GM19238 (cell line): Measurements from ENCODE around the gene PRSS2.
"Not testable (repeated sequence)": the region's sequence is repeated elsewhere in the genome, so short reads cannot be mapped to it uniquely, and the experiment has no call there.

Source experiments
- DNase-seq: peaks from one replicate; pipeline ENCODE4 v3.0.0; 2011; ENCODE audit warnings: low spot score; ENCODE audit not compliant: insufficient read length

PRSS2 gene

DNA sequence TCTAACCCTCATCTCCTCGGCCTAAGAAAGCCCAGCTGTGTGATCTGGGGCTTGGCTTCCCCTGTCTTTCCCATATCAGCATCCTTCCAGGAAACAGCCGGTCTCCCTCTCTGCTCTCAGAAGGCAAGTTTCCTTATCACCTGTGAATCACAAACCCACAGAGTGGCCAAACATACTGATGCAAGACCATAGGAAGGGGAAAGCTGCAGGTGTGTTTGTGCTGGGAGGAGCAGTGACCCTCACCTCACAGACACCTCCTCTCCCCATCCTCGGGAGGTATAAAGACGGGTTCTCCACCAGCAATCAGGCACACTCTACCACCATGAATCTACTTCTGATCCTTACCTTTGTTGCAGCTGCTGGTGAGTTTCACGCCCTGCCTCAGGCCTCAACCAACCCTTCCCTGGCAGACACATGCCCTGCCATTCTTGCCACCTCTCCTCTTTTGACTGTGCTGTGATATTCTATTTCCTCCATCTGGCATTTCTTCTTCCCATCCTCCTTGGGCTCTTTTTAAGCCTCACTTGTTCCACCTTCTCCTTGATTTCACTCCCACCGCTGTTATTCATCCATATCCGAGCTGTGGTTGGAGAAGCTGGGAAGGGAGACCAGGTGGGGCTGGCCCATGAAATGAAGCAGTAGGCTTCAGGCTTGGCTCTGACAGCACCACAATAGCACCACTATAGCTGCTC is at the start of gene PRSS2:
Gene PRSS2 (plus strand): TSS at position 310 of the 692 bp plus-strand sequence. CDS start 13 bp downstream, at position 323.
- DNase-seq = no peak

DNA sequence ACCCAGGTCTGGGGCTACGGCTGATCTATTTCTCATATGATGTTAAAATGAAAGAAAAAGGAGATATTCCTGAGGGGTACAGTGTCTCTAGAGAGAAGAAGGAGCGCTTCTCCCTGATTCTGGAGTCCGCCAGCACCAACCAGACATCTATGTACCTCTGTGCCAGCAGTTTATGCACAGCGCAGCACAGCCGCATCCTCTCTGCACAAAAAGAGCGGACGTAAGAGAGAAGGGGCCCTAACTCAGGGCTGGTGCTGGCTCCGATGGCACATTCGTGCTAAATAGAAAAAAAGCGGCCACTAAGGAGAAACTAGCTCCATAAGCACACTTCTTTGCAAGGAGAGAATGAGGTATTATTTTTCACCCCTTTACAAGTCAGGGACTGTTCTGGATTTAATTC is 49.8 kb upstream of the PRSS2 start:
- no peak for DNase-seq

DNA sequence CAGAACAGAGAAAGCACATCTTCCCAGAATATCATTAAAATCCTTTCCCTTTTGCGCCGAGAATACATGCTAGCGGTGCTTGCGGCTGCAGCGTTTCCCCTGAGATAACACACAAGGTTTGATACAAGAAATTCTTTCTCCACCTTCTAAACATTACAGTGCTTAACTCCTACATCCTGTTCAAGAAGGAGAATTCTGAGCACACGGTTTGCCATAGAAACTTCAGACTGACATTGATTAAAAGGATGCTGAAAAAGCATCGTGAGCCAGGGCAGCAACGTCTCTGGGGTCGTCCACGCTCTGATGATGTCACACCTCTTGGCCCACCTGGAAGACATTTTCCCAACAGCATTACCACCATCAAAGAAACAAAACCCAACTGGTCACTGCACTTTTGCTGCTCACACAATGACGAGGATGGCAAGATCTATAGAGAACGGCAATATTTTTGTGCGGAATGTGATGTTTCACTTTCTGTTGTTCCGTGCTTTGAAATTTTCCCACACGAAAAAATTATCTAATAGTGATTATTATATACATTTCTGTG is 48.4 kb upstream of the PRSS2 start:
- DNase-seq = no peak

DNA sequence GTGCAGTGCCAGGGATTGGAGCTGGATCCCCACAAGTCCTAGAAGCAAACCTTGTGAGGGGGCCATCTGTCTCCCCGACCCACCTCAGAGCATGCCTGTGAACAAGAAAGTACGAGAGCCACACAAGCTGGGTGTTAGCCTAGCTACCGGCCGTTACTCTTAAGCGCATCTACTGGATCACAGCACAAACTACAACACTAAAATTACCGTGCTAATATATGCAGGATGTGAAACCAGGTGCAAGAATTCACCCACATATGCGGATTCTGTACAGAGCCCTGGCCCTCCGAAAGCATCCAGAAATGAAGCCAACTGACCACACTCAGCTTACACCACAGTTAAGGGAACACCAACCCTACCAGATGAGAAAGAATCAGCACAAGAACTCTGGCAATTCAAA is 37.5 kb upstream of the PRSS2 start:
- DNase-seq = no peak

DNA sequence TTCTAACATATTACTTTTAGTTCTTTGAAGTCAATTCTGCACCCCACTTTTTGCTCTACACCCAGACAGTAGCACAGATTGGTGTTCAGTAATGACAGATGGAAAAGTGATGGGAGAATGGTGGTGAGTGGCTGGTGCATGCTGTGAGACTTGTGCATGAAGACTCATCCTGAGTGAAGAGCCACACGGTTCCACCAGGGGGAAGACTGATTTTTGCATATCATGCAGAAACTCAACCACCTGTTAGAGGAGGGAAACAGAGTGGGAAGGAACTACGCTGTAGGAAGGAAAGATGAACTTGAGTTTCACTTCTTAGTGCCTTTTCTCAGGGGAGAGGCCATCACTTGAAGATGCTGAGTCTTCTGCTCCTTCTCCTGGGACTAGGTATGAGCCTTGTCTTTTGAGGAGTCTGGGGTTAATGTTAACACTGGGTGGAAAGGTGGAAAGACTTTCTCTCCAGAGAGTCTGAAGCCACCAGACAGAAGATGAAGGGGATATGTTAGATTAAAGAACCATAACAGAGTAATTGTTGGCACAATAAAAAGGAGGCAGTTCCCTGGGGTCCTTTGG is 30.8 kb upstream of the PRSS2 start:
- DNase-seq = no peak

DNA sequence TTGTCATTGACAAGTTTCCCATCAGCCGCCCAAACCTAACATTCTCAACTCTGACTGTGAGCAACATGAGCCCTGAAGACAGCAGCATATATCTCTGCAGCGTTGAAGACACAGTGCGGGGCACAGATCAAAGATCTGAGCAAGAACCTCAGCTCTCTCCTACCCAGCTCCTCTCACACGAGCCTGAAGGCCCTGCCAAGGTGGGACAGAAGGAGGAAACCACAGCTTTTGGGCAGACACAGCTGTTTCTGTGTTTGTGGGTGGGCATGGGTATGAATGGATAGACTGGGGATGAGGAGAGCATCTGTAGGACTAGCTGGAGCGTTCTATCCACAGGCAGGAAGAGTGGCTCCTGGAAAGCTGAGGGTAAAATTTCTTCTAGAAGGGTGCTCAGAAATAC is 30.0 kb upstream of the PRSS2 start:
- no peak for DNase-seq

DNA sequence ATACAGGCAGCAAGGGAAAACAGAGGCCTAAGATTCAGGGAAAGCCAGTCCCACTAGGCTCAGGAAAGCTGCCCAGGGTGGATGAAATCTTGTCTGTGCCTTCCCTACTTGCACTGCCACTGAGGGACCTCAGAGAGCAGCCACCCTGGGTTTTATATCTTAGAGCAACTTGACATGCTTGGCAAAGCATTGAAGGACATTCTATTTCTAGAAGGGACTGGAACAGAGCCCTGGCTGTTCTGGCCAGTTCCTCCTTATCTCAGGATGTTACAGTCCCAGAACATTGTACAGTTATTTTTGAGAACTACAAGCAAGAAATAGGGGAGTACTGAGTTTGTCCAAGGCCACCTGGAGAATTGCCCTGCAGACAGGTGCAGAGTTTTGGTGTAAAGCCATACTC is 28.8 kb upstream of the PRSS2 start:
- DNase-seq = not testable (repeated sequence)

DNA sequence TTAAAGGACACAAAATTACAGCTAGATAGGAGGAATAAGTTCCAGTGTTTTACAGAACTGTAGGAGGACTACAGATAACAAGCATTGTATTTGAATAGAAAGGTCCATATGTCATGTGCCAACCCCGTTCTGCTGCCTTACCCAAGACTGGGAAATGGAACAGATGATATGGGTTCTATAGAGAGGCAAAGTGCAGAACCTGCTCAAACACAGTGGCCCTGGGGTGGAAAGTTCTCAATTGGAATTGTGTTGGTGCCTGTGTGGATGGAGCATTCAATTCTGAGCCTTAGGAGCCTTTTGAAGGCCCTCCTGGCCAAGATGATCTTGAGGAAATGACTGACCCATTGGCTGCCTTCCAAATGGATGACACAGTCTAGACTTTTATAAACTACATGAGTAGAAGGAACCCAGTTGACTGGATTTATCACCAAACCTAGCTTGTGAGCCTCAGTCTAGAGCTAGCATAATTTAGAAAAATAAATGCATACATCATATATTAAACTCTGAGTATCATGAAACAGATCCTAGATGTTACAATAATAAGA is 25.6 kb upstream of the PRSS2 start:
- DNase-seq = no peak

DNA sequence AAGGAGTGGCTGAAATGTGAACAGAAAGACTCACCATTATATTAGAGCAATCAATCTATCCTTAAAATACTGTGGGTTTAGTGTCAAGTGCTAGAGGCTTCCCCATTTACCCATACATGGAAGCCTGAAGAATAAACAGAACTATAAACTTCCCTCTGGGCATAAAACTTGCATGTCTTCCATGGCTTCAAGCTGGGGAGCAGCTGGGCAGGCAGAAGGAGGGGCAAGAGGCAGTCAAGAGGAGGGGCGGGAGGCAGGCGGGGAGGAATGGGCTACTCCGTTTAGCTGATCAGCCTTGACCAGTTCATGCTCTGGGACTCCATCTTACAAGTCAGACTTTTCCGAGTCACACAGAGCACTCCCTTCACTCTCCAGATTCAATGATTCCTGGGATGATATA is 25.0 kb upstream of the PRSS2 start:
- no peak for DNase-seq

DNA sequence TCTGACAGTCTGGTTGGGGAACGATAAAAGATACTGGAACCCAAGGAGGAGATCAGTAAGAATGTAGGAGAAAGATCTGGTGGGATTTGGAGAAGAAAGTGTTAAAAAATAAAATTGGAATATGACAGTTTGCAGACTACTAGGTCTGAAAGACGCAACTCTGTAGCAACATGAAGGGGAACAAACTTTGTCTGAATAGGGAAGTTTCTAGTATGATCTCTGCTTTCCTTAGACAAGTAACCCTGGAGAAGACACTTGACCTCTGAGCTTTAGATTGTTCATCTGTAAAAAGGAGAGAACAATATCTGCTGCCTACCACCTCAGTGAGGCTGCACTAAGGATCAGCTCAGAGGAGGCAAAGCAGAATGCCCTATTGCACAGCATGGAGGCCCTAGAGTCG is 24.5 kb upstream of the PRSS2 start:
- DNase-seq = no peak

DNA sequence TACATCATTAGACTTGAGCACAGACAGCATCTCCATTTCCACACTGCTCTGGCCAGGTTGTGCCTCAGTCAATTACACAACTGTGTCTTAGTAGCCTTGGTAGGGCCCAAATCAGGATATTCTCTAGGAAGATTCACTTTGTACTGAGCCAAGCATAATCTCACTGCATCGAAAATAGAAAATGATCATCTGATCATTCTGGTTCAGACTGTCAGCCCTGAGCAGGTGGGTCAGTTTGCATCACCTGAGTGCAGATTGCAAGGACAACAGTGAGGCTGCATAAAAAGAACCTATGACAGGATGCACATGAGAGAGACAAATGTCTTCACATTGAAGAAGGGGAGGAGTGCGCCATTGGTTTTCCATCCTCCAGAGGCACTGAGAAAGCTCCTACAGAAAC is 22.4 kb upstream of the PRSS2 start:
- not testable (repeated sequence) for DNase-seq

DNA sequence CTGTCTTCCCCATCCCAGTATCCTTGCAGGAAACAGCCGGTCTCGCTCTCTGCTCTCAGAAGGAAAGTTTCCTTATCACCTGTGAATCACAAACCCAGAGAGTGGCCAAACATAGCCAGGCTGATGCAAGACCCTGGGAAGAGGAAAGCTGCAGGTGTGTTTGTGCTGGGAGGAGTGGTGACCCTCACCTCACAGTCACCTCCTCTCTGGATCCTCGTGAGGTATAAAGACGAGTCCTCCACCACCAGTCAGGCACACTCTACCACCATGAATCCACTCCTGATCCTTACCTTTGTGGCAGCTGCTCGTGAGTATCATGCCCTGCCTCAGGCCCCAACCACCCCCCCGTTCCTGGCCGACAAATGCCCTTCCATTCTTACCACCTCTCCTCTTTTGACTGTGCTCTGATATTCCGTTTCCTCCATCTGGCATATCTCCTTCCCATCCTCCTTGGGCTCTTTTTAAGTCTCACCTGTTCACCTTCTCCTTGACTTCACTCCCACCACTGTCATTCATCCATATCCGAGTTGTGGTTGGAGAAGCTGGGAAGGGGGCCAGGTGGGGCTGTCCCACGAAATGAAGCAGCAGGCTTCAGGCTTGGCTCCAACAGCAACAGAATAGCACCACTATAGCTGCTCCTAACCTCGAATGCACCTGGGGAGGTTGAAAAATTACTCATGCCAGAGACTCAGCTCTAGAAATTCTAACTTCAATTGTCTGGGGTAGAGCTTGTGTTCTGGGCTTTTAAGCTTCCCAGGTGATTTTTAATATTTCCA is 21.4 kb upstream of the PRSS2 start, which contains the start of gene PRSS1:
Gene PRSS1 (plus strand): TSS at position 255 of the 776 bp plus-strand sequence. CDS start 13 bp downstream, at position 268.
- no peak for DNase-seq

DNA sequence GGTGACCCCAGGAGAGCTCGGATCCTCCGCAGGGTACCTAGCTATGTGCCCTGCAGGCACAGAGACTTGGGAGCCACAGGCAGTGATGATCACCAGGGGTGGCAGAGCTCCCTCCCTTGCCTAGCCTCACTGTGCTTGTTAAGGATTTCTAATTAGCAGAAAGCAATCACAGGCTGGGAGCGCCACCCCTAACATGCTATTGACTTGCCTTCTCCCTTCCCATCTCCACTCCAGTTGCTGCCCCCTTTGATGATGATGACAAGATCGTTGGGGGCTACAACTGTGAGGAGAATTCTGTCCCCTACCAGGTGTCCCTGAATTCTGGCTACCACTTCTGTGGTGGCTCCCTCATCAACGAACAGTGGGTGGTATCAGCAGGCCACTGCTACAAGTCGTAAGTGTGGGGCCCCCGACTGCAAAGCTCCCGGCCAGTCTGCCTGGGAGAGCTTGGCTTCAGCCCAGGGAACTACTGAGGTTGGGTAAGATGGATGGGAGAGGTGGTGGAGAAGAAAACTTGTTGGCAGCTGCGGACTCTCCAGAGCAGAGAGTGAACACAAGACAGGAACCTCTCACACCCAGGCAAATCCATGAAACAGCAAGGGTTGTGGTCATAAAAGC is 20.3 kb upstream of the PRSS2 start:
- DNase-seq = no peak

DNA sequence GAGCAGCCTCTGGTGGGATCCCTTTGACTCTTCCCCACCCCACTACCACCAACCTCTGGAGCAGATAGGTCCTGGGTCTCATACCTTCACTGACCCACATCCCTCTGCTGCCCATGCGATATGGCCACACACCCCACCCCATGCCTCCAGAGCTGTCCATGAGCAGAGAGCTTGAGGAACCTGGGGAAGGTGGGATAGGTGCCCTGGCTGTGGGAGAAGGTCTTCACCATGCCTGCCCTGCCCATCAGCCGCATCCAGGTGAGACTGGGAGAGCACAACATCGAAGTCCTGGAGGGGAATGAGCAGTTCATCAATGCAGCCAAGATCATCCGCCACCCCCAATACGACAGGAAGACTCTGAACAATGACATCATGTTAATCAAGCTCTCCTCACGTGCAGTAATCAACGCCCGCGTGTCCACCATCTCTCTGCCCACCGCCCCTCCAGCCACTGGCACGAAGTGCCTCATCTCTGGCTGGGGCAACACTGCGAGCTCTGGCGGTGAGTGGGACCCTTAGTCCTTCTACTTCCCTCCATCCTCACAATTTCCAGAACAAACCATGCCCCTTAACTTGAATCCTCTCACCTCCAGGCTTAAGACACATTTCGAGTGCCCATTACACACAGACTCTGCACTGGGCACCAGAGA is 19.1 kb upstream of the PRSS2 start:
- not testable (repeated sequence) for DNase-seq

DNA sequence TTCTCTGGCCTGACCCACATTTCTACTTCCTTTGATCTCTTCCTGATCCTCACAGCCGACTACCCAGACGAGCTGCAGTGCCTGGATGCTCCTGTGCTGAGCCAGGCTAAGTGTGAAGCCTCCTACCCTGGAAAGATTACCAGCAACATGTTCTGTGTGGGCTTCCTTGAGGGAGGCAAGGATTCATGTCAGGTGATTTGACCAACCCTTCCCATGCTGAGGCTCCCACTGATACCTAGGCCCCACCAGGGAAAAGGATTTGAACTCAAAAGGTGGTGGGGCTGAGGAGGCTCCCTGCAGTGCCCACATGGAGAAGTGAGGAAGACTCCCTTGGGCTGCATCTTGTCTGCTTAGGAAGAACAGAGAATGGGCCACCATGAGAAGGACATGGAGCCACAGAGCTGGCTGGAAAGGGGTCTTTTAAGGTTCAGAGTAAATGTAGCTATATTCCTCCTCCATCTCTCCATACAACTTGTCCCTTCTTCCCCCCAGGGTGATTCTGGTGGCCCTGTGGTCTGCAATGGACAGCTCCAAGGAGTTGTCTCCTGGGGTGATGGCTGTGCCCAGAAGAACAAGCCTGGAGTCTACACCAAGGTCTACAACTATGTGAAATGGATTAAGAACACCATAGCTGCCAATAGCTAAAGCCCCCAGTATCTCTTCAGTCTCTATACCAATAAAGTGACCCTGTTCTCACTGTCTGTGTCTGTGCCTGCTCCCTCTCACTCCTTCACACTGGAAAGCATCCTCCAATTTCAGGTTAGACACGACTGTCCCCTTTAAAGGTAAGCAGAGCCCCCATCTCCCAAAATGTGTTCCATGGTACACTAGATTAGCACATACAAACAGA is 18.2 kb upstream of the PRSS2 start:
- DNase-seq = no peak

DNA sequence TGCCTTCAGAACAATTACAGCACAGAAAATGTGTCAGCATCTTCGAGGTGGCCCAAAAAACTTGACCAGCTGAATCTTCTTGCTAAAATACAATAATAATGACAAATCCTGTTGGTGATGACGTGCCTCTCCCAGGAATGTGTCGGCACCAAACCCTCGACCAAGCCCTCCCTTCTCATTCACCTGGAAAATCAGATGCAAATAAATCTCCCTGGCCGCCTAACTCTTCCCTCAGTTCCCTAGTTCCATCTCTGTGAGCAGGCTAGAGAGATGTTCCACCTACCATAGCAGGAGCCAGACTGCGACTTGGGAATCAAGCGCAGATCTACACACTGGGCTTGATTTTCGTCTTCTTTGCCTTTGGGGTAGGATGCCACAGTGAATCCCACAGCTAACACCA is 17.4 kb upstream of the PRSS2 start:
- DNase-seq = no peak

DNA sequence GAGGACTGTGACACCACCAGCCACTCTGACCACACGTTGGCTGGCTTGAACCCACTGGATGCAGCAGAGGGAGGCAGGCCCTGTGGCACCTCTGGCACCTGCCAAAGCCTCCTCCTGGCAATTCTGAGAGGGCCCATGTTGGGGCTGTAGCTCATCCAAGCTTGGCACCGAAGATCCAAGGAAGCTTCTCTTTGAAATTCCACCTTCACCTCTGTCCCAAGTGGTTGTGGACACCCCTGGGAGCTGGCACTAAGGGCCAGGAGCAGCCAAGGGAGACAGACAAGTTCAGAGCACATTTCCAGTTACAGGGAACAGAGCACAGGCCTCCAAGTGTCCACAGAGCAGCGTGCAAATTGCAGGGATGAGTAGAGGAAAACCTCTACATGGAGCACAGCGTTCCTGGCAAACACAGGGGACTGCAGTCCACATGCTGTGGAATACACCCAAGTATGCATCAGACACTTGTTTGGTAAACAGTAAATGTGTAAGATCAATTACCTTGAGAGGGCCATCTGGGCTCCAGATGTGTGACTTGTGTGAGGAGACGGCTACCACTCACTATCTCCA is 16.8 kb upstream of the PRSS2 start:
- not testable (repeated sequence) for DNase-seq

DNA sequence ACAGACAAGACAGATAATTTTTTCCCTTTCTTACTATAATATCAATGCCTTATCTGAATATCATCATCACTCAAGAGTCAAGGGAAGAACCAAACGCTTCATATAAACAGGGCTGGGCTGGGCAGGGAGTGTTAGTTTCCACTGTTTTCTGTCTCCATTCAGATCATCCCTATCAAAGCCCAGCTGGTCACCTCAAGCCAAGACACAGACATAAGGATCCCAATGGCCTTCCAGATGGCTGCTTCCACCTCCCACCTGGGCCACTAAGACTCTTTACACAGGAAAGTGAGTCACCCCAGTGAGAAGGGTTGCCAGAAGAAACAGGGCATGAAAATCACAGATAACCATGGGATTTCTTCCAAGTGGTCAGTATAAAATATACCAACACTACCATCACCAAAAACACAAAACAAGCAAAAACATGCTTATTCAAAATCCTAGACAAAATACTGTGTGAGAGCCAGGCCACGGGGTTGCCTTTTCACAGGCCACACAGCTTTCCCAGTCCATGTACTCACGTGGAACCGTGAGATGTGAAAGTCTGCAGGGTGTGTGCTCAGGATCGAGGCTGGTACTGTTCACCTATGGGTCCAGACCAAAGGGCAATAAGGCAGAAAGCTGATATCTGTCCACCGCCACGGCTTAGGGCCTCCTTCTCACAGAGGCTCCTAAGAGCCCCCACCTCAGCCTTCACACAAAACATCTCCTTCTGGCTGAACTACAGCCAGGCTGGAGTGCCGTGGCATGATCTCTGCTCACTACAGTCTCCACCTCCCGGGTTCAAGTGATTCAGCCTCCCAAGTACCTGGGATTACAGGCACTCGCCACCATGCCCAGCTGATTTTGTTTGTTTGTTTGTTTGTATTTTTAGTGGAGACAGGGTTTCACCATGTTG is 15.8 kb upstream of the PRSS2 start:
- no peak for DNase-seq

DNA sequence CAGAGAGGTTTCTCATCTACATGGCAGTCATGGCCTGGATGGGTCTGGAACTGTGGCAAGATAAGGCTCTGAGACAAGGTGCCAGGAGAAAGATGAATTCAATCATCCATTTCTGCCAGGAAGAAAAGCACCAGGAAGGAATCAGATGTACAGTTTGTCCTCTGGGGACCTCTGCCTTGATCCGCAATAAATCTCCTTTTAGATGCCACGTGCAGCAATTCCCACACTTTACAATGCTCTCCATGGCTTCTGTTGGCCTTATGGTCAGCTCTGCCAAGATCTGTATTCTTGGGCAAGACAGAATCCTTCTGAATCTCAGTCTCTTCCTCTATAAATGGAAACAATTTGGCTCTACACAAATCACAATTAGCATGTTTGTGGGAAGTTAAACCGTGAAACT is 12.5 kb upstream of the PRSS2 start:
- DNase-seq = not testable (repeated sequence)
